A549 (cell line): ENCODE results near the gene CDT1. TPM values are rescaled to one million over a fixed set of nuclear protein-coding genes. Genes with fewer than 3 reads are reported as not detected.

Experiments used
- ATAC-seq, 2 experiments: fragments of 200-7000 bp in 1 of 2; fragments of >200 bp in 1 of 2; cut with Nextera tagmentation in 1 of 2; cut with Tn5 transposase in 1 of 2; 3 replicates each; pipeline versions ENCODE4 v1.8.0 to v1.9.1; 2018 to 2020; ENCODE audit warnings: mild to moderate bottlenecking in 1 of 2, moderate library complexity in 1 of 2
- CTCF ChIA-PET: fragments of 300-600 bp; sonication (Branson Sonifier 250); formaldehyde crosslinking; extraction: SDS; loops from one replicate; lab custom pipeline; 2021; ENCODE audit warnings: antibody characterized with exemption, inconsistent platforms; lab: Yijun Ruan, JAX
- POLR2A ChIA-PET: fragments of 350-600 bp; formaldehyde crosslinking; extraction: SDS; loops from one replicate; lab custom pipeline; 2021; ENCODE audit warnings: antibody characterized with exemption, inconsistent platforms; lab: Yijun Ruan, JAX
- DNase-seq, 2 experiments: peaks; one replicate each; pipeline versions ENCODE4 v3.0.0 to v3.0.0-alpha.2; 2011 to 2016; ENCODE audit warnings: low read depth in 1 of 2, low spot score in 1 of 2
- FAIRE-seq: peaks from 2 replicates; lab custom pipeline; 2011; peaks lifted over from hg19 to GRCh38; lab: Jason Lieb, UNC
- H3K27ac ChIP-seq, 2 experiments: fragments of >200 bp; sonication (Bioruptor Twin); formaldehyde crosslinking; 3 replicates each; pipeline ENCODE4 v1.5.1; 2016 to 2017
- H3K4me1 ChIP-seq: fragments of >200 bp; sonication (Bioruptor Twin); formaldehyde crosslinking; 3 replicates; pipeline ENCODE4 v1.6.1; 2016
- H3K4me2 ChIP-seq: fragments of >200 bp; sonication (Bioruptor Twin); formaldehyde crosslinking; 3 replicates; pipeline ENCODE4 v1.6.1; 2016
- H3K4me3 ChIP-seq: fragments of >200 bp; sonication (Bioruptor Twin); formaldehyde crosslinking; 3 replicates; pipeline ENCODE4 v1.5.1; 2016
- H3K9me3 ChIP-seq: fragments of >200 bp; sonication (Bioruptor Twin); formaldehyde crosslinking; 3 replicates; pipeline ENCODE4 v1.6.1; 2016
- BHLHE40 ChIP-seq: IDR thresholded peaks from 2 replicates; pipeline ENCODE4 v1.6.1; 2012; ENCODE audit warnings: low read depth, low read length, inconsistent platforms
- CBX2 ChIP-seq: fragments of 200-600 bp; sonication (generic); IDR thresholded peaks from 2 replicates; pipeline ENCODE4 v1.6.1; 2016; ENCODE audit warnings: low read depth, mild to moderate bottlenecking, borderline replicate concordance
- EHMT2 ChIP-seq: fragments of 200-600 bp; sonication (generic); IDR thresholded peaks from 2 replicates; pipeline ENCODE4 v1.6.1; 2016; ENCODE audit warnings: antibody characterized with exemption, low read depth, mild to moderate bottlenecking, moderate library complexity
- ESRRA ChIP-seq: fragments of 150-350 bp; IDR thresholded peaks from 2 replicates; pipeline ENCODE4 v1.6.1; 2014; ENCODE audit warnings: mild to moderate bottlenecking, low read length, borderline replicate concordance
- FOXS1 ChIP-seq: fragments of 250-450 bp; sonication (Bioruptor Pico); IDR thresholded peaks from 2 replicates; pipeline ENCODE4 v1.5.0; 2020; ENCODE audit warnings: mild to moderate bottlenecking, moderate library complexity
- HDAC2 ChIP-seq: fragments of 200-600 bp; sonication (generic); IDR thresholded peaks from 2 replicates; pipeline ENCODE4 v1.6.1; 2016
- HOXB5 ChIP-seq: fragments of 250-450 bp; sonication (Bioruptor Pico); IDR thresholded peaks from 2 replicates; pipeline ENCODE4 v1.5.0; 2020; ENCODE audit warnings: mild to moderate bottlenecking, moderate library complexity
- JUNB ChIP-seq: fragments of >200 bp; sonication (Bioruptor Twin); formaldehyde crosslinking; IDR thresholded peaks from 2 replicates; pipeline ENCODE4 v1.6.1; 2016
- KDM1A ChIP-seq: fragments of 200-600 bp; sonication (generic); IDR thresholded peaks from 2 replicates; pipeline ENCODE4 v1.6.1; 2016; ENCODE audit warnings: low read depth, mild to moderate bottlenecking
- MAX ChIP-seq: IDR thresholded peaks from 2 replicates; pipeline ENCODE4 v1.6.1; 2012
- MYC ChIP-seq: IDR thresholded peaks from 2 replicates; pipeline ENCODE4 v1.6.1; 2012; ENCODE audit warnings: mild to moderate bottlenecking, inconsistent platforms, low read length, improper control_type of control experiment, borderline replicate concordance
- NFE2L2 ChIP-seq: fragments of 150-350 bp; conservative IDR thresholded peaks from 2 replicates; pipeline ENCODE4 v1.6.1; 2014; ENCODE audit warnings: low read length
- NR3C1 ChIP-seq: fragments of >200 bp; sonication (Bioruptor Twin); formaldehyde crosslinking; IDR thresholded peaks from 3 replicates; pipeline ENCODE4 v1.6.1; 2017
- PHF8 ChIP-seq: fragments of 200-600 bp; sonication (generic); IDR thresholded peaks from 2 replicates; pipeline ENCODE4 v1.6.1; 2016; ENCODE audit warnings: low read depth, mild to moderate bottlenecking, antibody characterized with exemption, moderate library complexity, borderline replicate concordance
- POLR2A ChIP-seq: IDR thresholded peaks from 2 replicates; pipeline ENCODE4 v1.6.1; 2012; ENCODE audit warnings: mild to moderate bottlenecking, low read length
- RAD21 ChIP-seq, 2 experiments: fragments of >200 bp in 1 of 2; sonication (Bioruptor Twin) in 1 of 2; formaldehyde crosslinking in 1 of 2; IDR thresholded peaks in 1 of 2; conservative IDR thresholded peaks in 1 of 2; 2 replicates in 1 of 2; 3 replicates in 1 of 2; pipeline ENCODE4 v1.6.1; 2012 to 2018; ENCODE audit warnings: inconsistent platforms in 1 of 2
- RARB ChIP-seq: fragments of 250-450 bp; sonication (Bioruptor Pico); IDR thresholded peaks from 2 replicates; pipeline ENCODE4 v1.8.0; 2021; ENCODE audit warnings: mild to moderate bottlenecking, moderate library complexity
- RFX5 ChIP-seq: fragments of 450-650 bp; IDR thresholded peaks from 2 replicates; pipeline ENCODE4 v1.7.1; 2014; ENCODE audit warnings: antibody characterized with exemption, mild to moderate bottlenecking, moderate library complexity
- RNF2 ChIP-seq: fragments of 200-600 bp; sonication (generic); IDR thresholded peaks from 2 replicates; pipeline ENCODE4 v1.6.1; 2016; ENCODE audit warnings: low read depth, mild to moderate bottlenecking, antibody characterized with exemption, moderate library complexity, borderline replicate concordance
- SMC3 ChIP-seq: fragments of >200 bp; sonication (Bioruptor Twin); formaldehyde crosslinking; IDR thresholded peaks from 3 replicates; pipeline ENCODE4 v1.6.1; 2018; ENCODE audit warnings: inconsistent platforms
- ZC3H11A ChIP-seq: fragments of 450-650 bp; IDR thresholded peaks from 2 replicates; pipeline ENCODE4 v1.6.1; 2014; ENCODE audit warnings: antibody characterized with exemption, mild to moderate bottlenecking
- ZFP36 ChIP-seq: fragments of 450-650 bp; IDR thresholded peaks from 2 replicates; pipeline ENCODE4 v1.6.1; 2014; ENCODE audit warnings: borderline replicate concordance; ENCODE audit not compliant: partially characterized antibody
- ZNF302 ChIP-seq: fragments of 250-450 bp; sonication (Bioruptor Pico); IDR thresholded peaks from 2 replicates; pipeline ENCODE4 v1.9.0; 2021; ENCODE audit warnings: inconsistent platforms, mild to moderate bottlenecking, moderate library complexity
- WGBS: methylation state at CpG from one replicate; pipeline ENCODE4 v1.1.6; 2017; ENCODE audit errors: missing lambda C conversion rate; 5-methylcytosine and 5-hydroxymethylcytosine counted together
- polyA plus RNA-seq, 4 experiments: library from polyadenylated mRNA; depleted of rRNA in 3 of 4; stranded (reverse); fragments of >200 nt; fragmentation: RNase III in 1 of 4; extraction: RNeasy Plus Mini Kit Qiagen cat#74134 plus additional on column Dnase treatment in 1 of 4; gene quantifications; 2 replicates in 3 of 4; 3 replicates in 1 of 4; pipeline ENCODE4 v1.2.3, GENCODE V29; 2011 to 2017
- TF ChIP-seq, protein P1 (sequence below): fragments of 450-650 bp; IDR thresholded peaks from 2 replicates; pipeline ENCODE4 v1.6.1; 2014; ENCODE audit warnings: antibody characterized with exemption
- TF ChIP-seq, protein P2 (sequence below): fragments of 250-450 bp; sonication (Bioruptor Pico); IDR thresholded peaks from 2 replicates; pipeline ENCODE4 v1.5.0; 2021; ENCODE audit warnings: mild to moderate bottlenecking, moderate library complexity, borderline replicate concordance

Gene CDT1
- polyA plus RNA-seq, 2 of the 4 experiments (the other 2 are of a cell fraction) = 3.8 to 16.0 TPM

GRCh38 chr16:88839745-88840599 lies 36.4 kb downstream of the CDT1 start:
- Histone ChIP-seq H3K4me2 (no peak overlapping the region), H3K4me1 (no peaks in the 10 kb centered on the region)
- 93% methylated on average over 20 of the region's 24 CpGs for WGBS
- no peak for TF ChIP-seq EHMT2
- TF ChIP-seq HOXB5 (CRISPR knock-in tag) = no peak
- no peak for TF ChIP-seq ZC3H11A
- no peak for TF ChIP-seq HDAC2
- TF ChIP-seq ESRRA = no peak
- no peak for TF ChIP-seq CBX2
- TF ChIP-seq ZFP36 = peak; percentile 78
- TF ChIP-seq, all 56 proteins: peak for 1
- ChIA-PET CTCF (interaction anchor here (0.7 to 2.3 kb wide), 6 partner anchors 8 to 102 kb away, joined by 3 to 8 read pairs (median 4); partner anchors contain the start of genes GALNS and TRAPPC2L), POLR2A (no interaction called here)
- Histone ChIP-seq H3K4me3 (no peak overlapping the region), H3K27ac (no peak overlapping the region), H3K9me3 (no peaks in the 10 kb centered on the region)
- DNase-seq (no peak), ATAC-seq (no peak), FAIRE-seq (no peak)

- no peaks in the 10 kb centered on the region for H3K4me1 ChIP-seq
- POLR2A ChIA-PET = no interaction called here
- CTCF ChIA-PET = interaction anchor here (0.7 to 2.2 kb wide), 4 partner anchors 16 to 103 kb away, joined by 3 to 8 read pairs (median 4); partner anchors contain the start of genes GALNS and TRAPPC2L
- no peak for TF ChIP-seq RFX5
- TF ChIP-seq POLR2A = no peak
- TF ChIP-seq BHLHE40 = no peak
- no peak for TF ChIP-seq RARB (CRISPR knock-in tag)
- no peak for TF ChIP-seq CBX2
- no peak for TF ChIP-seq NR3C1
- no peak for TF ChIP-seq NFE2L2
- TF ChIP-seq PHF8 = no peak
- TF ChIP-seq ZFP36 = no peak
- TF ChIP-seq HOXB5 (CRISPR knock-in tag) = no peak
- no peak overlapping the region for H3K4me2 ChIP-seq
- DNase-seq (no peak), ATAC-seq (no peak), FAIRE-seq (no peak)
- H3K27ac ChIP-seq = no peak overlapping the region
- no peaks in the 10 kb centered on the region for H3K9me3 ChIP-seq
- H3K4me3 ChIP-seq = no peak overlapping the region
- WGBS = 95% methylated on average over 22 of the region's 30 CpGs
Observed at GRCh38 chr16:88840600-88841215, 37.1 kb downstream of the CDT1 start.

GRCh38 chr16:88841521-88842307 lies 38.1 kb downstream of the CDT1 start:
- TF ChIP-seq, protein P1, sequence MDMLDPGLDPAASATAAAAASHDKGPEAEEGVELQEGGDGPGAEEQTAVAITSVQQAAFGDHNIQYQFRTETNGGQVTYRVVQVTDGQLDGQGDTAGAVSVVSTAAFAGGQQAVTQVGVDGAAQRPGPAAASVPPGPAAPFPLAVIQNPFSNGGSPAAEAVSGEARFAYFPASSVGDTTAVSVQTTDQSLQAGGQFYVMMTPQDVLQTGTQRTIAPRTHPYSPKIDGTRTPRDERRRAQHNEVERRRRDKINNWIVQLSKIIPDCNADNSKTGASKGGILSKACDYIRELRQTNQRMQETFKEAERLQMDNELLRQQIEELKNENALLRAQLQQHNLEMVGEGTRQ = no peak
- TF ChIP-seq JUNB = no peak
- TF ChIP-seq KDM1A = no peak
- no peak for TF ChIP-seq RNF2
- no peak for TF ChIP-seq RAD21 (conservative IDR thresholded peaks at IDR 0.05 in 1 of 2, IDR thresholded peaks at IDR 0.05 in 1 of 2)
- TF ChIP-seq ZNF302 (CRISPR knock-in tag) = no peak
- TF ChIP-seq MYC = no peak
- no peak for TF ChIP-seq NR3C1
- TF ChIP-seq, protein P2, sequence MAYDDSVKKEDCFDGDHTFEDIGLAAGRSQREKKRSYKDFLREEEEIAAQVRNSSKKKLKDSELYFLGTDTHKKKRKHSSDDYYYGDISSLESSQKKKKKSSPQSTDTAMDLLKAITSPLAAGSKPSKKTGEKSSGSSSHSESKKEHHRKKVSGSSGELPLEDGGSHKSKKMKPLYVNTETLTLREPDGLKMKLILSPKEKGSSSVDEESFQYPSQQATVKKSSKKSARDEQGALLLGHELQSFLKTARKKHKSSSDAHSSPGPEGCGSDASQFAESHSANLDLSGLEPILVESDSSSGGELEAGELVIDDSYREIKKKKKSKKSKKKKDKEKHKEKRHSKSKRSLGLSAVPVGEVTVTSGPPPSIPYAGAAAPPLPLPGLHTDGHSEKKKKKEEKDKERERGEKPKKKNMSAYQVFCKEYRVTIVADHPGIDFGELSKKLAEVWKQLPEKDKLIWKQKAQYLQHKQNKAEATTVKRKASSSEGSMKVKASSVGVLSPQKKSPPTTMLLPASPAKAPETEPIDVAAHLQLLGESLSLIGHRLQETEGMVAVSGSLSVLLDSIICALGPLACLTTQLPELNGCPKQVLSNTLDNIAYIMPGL (CRISPR knock-in tag) = no peak
- no peak for TF ChIP-seq MAX
- no peak for TF ChIP-seq CBX2
- no peak for TF ChIP-seq FOXS1 (CRISPR knock-in tag)
- TF ChIP-seq SMC3 = no peak
- no peak overlapping the region for H3K27ac ChIP-seq
- H3K4me2 ChIP-seq = no peak overlapping the region
- FAIRE-seq = no peak
- H3K4me1 ChIP-seq = no peaks in the 10 kb centered on the region
- CTCF ChIA-PET = interaction anchor here (0.9 to 2.2 kb wide), 3 partner anchors 15 to 104 kb away, joined by 3 to 8 read pairs (median 4); partner anchors contain the start of genes GALNS and TRAPPC2L
- DNase-seq = no peak
- 91% methylated on average over 37 of the region's 40 CpGs for WGBS
- H3K9me3 ChIP-seq = no peaks in the 10 kb centered on the region
- no peak for ATAC-seq
- no peak overlapping the region for H3K4me3 ChIP-seq
- POLR2A ChIA-PET = no interaction called here
